ENCODE results near the gene LPCAT2.

Gene LPCAT2

DNA sequence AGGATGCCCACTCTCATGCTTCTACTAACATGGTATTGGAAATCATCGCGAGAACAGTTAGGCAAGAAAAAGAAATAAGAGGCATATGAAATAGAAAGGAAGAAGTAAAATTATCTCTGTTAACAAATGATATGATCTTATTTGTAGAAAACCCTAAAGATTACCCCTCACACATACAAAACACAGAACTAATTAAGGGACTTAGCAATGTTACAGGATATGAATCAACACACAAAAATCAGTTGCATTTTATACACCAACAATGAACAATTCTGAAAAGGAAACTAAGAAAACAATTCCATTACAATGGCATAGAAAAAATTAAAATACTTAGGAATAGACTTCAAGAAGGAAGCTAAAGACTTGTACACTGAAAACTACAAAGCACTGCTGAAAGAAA, 54.9 kb downstream of the LPCAT2 start (continued):
- TF ChIP-seq, protein P1, sequence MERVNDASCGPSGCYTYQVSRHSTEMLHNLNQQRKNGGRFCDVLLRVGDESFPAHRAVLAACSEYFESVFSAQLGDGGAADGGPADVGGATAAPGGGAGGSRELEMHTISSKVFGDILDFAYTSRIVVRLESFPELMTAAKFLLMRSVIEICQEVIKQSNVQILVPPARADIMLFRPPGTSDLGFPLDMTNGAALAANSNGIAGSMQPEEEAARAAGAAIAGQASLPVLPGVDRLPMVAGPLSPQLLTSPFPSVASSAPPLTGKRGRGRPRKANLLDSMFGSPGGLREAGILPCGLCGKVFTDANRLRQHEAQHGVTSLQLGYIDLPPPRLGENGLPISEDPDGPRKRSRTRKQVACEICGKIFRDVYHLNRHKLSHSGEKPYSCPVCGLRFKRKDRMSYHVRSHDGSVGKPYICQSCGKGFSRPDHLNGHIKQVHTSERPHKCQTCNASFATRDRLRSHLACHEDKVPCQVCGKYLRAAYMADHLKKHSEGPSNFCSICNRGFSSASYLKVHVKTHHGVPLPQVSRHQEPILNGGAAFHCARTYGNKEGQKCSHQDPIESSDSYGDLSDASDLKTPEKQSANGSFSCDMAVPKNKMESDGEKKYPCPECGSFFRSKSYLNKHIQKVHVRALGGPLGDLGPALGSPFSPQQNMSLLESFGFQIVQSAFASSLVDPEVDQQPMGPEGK (CRISPR knock-in tag; IDR thresholded peaks at IDR 0.05; ENCODE audit: borderline replicate concordance) = no peak
- no peak for TF ChIP-seq CSDC2 (CRISPR knock-in tag; IDR thresholded peaks at IDR 0.05)
- no peak for TF ChIP-seq ESRRG (CRISPR knock-in tag; IDR thresholded peaks at IDR 0.05)
- TF ChIP-seq PPARA (CRISPR knock-in tag; IDR thresholded peaks at IDR 0.05; ENCODE audit: borderline replicate concordance) = no peak
- no peak for TF ChIP-seq ISL1 (CRISPR knock-in tag; IDR thresholded peaks at IDR 0.05)
- TF ChIP-seq, protein P2, sequence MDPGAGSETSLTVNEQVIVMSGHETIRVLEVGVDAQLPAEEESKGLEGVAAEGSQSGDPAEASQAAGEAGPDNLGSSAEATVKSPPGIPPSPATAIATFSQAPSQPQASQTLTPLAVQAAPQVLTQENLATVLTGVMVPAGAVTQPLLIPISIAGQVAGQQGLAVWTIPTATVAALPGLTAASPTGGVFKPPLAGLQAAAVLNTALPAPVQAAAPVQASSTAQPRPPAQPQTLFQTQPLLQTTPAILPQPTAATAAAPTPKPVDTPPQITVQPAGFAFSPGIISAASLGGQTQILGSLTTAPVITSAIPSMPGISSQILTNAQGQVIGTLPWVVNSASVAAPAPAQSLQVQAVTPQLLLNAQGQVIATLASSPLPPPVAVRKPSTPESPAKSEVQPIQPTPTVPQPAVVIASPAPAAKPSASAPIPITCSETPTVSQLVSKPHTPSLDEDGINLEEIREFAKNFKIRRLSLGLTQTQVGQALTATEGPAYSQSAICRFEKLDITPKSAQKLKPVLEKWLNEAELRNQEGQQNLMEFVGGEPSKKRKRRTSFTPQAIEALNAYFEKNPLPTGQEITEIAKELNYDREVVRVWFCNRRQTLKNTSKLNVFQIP (CRISPR knock-in tag; IDR thresholded peaks at IDR 0.05; ENCODE audit: borderline replicate concordance, low read depth) = no peak
- TF ChIP-seq ZNF70 (CRISPR knock-in tag; IDR thresholded peaks at IDR 0.05) = no peak
- no peak for TF ChIP-seq ARNTL (CRISPR knock-in tag; IDR thresholded peaks at IDR 0.05; ENCODE audit: borderline replicate concordance, low read depth)

DNA sequence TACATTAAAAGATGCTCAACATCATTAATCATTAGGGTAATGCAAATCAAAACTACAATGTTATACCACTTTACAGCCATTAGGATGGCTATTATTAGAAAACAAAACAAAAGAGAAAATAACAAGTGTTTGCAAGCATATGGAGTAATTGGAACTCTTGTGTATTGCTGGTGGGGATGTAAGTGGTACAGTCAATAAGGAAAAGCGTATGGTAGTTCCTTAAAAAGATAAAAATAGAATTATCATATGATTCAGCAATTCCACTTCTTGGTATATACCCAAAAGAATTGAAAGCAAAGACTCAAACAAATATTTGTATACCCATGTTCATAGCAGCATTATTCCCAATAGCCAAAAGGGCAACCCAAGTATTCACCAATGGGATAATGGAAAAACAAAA, 56.2 kb downstream of the LPCAT2 start:
- TF ChIP-seq, protein P3, sequence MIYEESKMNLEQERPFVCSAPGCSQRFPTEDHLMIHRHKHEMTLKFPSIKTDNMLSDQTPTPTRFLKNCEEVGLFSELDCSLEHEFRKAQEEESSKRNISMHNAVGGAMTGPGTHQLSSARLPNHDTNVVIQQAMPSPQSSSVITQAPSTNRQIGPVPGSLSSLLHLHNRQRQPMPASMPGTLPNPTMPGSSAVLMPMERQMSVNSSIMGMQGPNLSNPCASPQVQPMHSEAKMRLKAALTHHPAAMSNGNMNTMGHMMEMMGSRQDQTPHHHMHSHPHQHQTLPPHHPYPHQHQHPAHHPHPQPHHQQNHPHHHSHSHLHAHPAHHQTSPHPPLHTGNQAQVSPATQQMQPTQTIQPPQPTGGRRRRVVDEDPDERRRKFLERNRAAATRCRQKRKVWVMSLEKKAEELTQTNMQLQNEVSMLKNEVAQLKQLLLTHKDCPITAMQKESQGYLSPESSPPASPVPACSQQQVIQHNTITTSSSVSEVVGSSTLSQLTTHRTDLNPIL (CRISPR knock-in tag; IDR thresholded peaks at IDR 0.05; ENCODE audit: low read depth) = no peak
- TF ChIP-seq RARB (CRISPR knock-in tag; IDR thresholded peaks at IDR 0.05) (no peak), TCF4 (CRISPR knock-in tag; IDR thresholded peaks at IDR 0.05; ENCODE audit: borderline replicate concordance) (no peak), TOX (CRISPR knock-in tag; IDR thresholded peaks at IDR 0.05; ENCODE audit: borderline replicate concordance) (no peak), ZNF8 (CRISPR knock-in tag; IDR thresholded peaks at IDR 0.05) (no peak), BACH2 (CRISPR knock-in tag; IDR thresholded peaks at IDR 0.05; ENCODE audit: borderline replicate concordance) (no peak), ZFP30 (CRISPR knock-in tag; IDR thresholded peaks at IDR 0.05) (no peak), CSDC2 (CRISPR knock-in tag; IDR thresholded peaks at IDR 0.05) (no peak), ESRRG (CRISPR knock-in tag; IDR thresholded peaks at IDR 0.05) (no peak)
- TF ChIP-seq, protein P2 (CRISPR knock-in tag; IDR thresholded peaks at IDR 0.05; ENCODE audit: borderline replicate concordance, low read depth) = no peak

DNA sequence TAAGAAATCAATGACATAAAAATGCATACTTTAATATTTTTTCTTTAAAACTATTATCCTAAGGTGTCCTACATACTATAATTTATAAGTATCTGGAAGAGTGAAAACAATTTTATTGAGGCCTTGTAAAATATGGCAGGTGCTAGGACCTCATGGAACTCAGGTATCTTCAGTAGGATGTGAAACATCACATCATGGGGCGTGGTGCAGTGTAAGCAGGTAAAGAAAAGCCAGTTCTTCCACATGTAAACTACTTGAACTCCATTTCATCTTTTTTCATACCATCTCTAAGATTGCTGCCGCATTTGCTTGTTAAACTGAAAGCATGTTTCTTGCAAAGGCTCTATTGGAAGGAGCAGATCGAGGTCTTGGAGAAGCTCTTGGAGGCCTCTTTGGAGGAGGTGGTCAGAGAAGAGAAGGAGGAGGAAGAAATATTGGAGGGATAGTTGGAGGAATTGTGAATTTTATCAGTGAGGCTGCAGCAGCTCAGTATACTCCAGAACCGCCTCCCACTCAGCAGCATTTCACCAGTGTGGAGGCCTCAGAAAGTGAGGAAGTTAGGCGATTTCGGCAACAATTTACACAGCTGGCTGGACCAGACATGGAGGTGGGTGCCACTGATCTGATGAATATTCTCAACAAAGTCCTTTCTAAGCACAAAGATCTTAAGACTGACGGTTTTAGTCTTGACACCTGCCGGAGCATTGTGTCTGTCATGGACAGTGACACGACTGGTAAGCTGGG, 57.7 kb downstream of the LPCAT2 start, which contains the start of gene CAPNS2:
CAPNS2 (plus strand) TSS at position 253 of the 744 bp plus-strand sequence; CDS start at position 326, 73 bp downstream.
- TF ChIP-seq, protein P2 (CRISPR knock-in tag; IDR thresholded peaks at IDR 0.05; ENCODE audit: borderline replicate concordance, low read depth) = no peak
- TF ChIP-seq, protein P4, sequence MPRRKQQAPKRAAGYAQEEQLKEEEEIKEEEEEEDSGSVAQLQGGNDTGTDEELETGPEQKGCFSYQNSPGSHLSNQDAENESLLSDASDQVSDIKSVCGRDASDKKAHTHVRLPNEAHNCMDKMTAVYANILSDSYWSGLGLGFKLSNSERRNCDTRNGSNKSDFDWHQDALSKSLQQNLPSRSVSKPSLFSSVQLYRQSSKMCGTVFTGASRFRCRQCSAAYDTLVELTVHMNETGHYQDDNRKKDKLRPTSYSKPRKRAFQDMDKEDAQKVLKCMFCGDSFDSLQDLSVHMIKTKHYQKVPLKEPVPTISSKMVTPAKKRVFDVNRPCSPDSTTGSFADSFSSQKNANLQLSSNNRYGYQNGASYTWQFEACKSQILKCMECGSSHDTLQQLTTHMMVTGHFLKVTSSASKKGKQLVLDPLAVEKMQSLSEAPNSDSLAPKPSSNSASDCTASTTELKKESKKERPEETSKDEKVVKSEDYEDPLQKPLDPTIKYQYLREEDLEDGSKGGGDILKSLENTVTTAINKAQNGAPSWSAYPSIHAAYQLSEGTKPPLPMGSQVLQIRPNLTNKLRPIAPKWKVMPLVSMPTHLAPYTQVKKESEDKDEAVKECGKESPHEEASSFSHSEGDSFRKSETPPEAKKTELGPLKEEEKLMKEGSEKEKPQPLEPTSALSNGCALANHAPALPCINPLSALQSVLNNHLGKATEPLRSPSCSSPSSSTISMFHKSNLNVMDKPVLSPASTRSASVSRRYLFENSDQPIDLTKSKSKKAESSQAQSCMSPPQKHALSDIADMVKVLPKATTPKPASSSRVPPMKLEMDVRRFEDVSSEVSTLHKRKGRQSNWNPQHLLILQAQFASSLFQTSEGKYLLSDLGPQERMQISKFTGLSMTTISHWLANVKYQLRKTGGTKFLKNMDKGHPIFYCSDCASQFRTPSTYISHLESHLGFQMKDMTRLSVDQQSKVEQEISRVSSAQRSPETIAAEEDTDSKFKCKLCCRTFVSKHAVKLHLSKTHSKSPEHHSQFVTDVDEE (CRISPR knock-in tag; IDR thresholded peaks at IDR 0.05) = no peak
- TF ChIP-seq RARB (CRISPR knock-in tag; IDR thresholded peaks at IDR 0.05) (no peak), TOX (CRISPR knock-in tag; IDR thresholded peaks at IDR 0.05; ENCODE audit: borderline replicate concordance) (no peak), ESRRG (CRISPR knock-in tag; IDR thresholded peaks at IDR 0.05) (no peak), OSR1 (CRISPR knock-in tag; IDR thresholded peaks at IDR 0.05) (no peak), ZFP3 (CRISPR knock-in tag; IDR thresholded peaks at IDR 0.05) (no peak), ZC3H10 (CRISPR knock-in tag; IDR thresholded peaks at IDR 0.05) (no peak), ZNF8 (CRISPR knock-in tag; IDR thresholded peaks at IDR 0.05) (no peak), ZFP30 (CRISPR knock-in tag; IDR thresholded peaks at IDR 0.05) (no peak), ZNF70 (CRISPR knock-in tag; IDR thresholded peaks at IDR 0.05) (no peak), SNAI2 (CRISPR knock-in tag; IDR thresholded peaks at IDR 0.05) (no peak), ZNF565 (CRISPR knock-in tag; conservative IDR thresholded peaks at IDR 0.05; ENCODE audit: low read depth) (no peak), ARNTL (CRISPR knock-in tag; IDR thresholded peaks at IDR 0.05; ENCODE audit: borderline replicate concordance, low read depth) (no peak), CSDC2 (CRISPR knock-in tag; IDR thresholded peaks at IDR 0.05) (no peak)
- TF ChIP-seq, protein P1 (CRISPR knock-in tag; IDR thresholded peaks at IDR 0.05; ENCODE audit: borderline replicate concordance) = no peak
- no peak for ATAC-seq

More for the DNA sequence above, 56.2 kb downstream of the LPCAT2 start:
- ATAC-seq = no peak
